ENCODE measurements around the gene FAM83C. TPM values are rescaled to one million over a fixed set of nuclear protein-coding genes. Genes with fewer than 3 reads are reported as not detected.

Gene FAM83C
- total RNA-seq, 1 donor from 2014 or later, result not detected

GRCh38 chr20:35243317-35243716, 48.9 kb downstream of the FAM83C start:
- Mint-ChIP-seq H3K27me3 (ENCODE audit: unreplicated experiment) (no peaks in the 10 kb centered on the region), H3K27ac (ENCODE audit: unreplicated experiment) (no peak overlapping the region), H3K4me1 (ENCODE audit: low read depth, unreplicated experiment) (peaks cover 1% of the 10 kb centered on the region), H3K4me3 (ENCODE audit: unreplicated experiment) (no peak overlapping the region), H3K9me3 (ENCODE audit: unreplicated experiment) (peaks cover 2% of the 10 kb centered on the region), H3K36me3 (ENCODE audit: unreplicated experiment) (no peaks in the 10 kb centered on the region)
- DNase-seq, result no peak
- no peak for TF ChIP-seq CTCF (IDR thresholded peaks at IDR 0.05; ENCODE audit: partially characterized antibody, unreplicated experiment)

GRCh38 chr20:35240811-35241293, 51.4 kb downstream of the FAM83C start:
- H3K27ac Mint-ChIP-seq (ENCODE audit: unreplicated experiment), result no peak overlapping the region
- no peak for TF ChIP-seq CTCF (IDR thresholded peaks at IDR 0.05; ENCODE audit: partially characterized antibody, unreplicated experiment)
- no peaks in the 10 kb centered on the region for H3K36me3 Mint-ChIP-seq (ENCODE audit: unreplicated experiment)
- no peak for DNase-seq
- H3K27me3 Mint-ChIP-seq (ENCODE audit: unreplicated experiment), result no peaks in the 10 kb centered on the region
- peaks cover 2% of the 10 kb centered on the region for H3K9me3 Mint-ChIP-seq (ENCODE audit: unreplicated experiment)
- H3K4me3 Mint-ChIP-seq (ENCODE audit: unreplicated experiment), result no peak overlapping the region
- peaks cover 1% of the 10 kb centered on the region for H3K4me1 Mint-ChIP-seq (ENCODE audit: low read depth, unreplicated experiment)

- Mint-ChIP-seq H3K27ac (ENCODE audit: unreplicated experiment) (no peak overlapping the region), H3K4me1 (ENCODE audit: low read depth, unreplicated experiment) (peaks cover 1% of the 10 kb centered on the region), H3K4me3 (ENCODE audit: unreplicated experiment) (no peak overlapping the region)
Observed at GRCh38 chr20:35240083-35240810, 52.0 kb downstream of the FAM83C start.

GRCh38 chr20:35238735-35239134, 53.5 kb downstream of the FAM83C start:
- Mint-ChIP-seq H3K4me3 (ENCODE audit: unreplicated experiment) (no peak overlapping the region), H3K4me1 (ENCODE audit: low read depth, unreplicated experiment) (peaks cover 1% of the 10 kb centered on the region), H3K27ac (ENCODE audit: unreplicated experiment) (no peak overlapping the region), H3K27me3 (ENCODE audit: unreplicated experiment) (no peaks in the 10 kb centered on the region), H3K36me3 (ENCODE audit: unreplicated experiment) (no peaks in the 10 kb centered on the region), H3K9me3 (ENCODE audit: unreplicated experiment) (peaks cover 2% of the 10 kb centered on the region)
- TF ChIP-seq CTCF (IDR thresholded peaks at IDR 0.05; ENCODE audit: partially characterized antibody, unreplicated experiment), result no peak
- DNase-seq, result no peak

More at GRCh38 chr20:35240083-35240810, 52.0 kb downstream of the FAM83C start:
- H3K9me3 Mint-ChIP-seq (ENCODE audit: unreplicated experiment), result peaks cover 2% of the 10 kb centered on the region
- H3K27me3 Mint-ChIP-seq (ENCODE audit: unreplicated experiment), result no peaks in the 10 kb centered on the region
- no peak for DNase-seq
- TF ChIP-seq CTCF (IDR thresholded peaks at IDR 0.05; ENCODE audit: partially characterized antibody, unreplicated experiment), result no peak
- no peaks in the 10 kb centered on the region for H3K36me3 Mint-ChIP-seq (ENCODE audit: unreplicated experiment)

- H3K4me3 Mint-ChIP-seq (ENCODE audit: unreplicated experiment), result no peak overlapping the region
- peaks cover 2% of the 10 kb centered on the region for H3K9me3 Mint-ChIP-seq (ENCODE audit: unreplicated experiment)
- no peak for TF ChIP-seq CTCF (IDR thresholded peaks at IDR 0.05; ENCODE audit: partially characterized antibody, unreplicated experiment)
- H3K27me3 Mint-ChIP-seq (ENCODE audit: unreplicated experiment), result no peaks in the 10 kb centered on the region
- no peaks in the 10 kb centered on the region for H3K36me3 Mint-ChIP-seq (ENCODE audit: unreplicated experiment)
- no peak overlapping the region for H3K27ac Mint-ChIP-seq (ENCODE audit: unreplicated experiment)
- DNase-seq, result no peak
- H3K4me1 Mint-ChIP-seq (ENCODE audit: low read depth, unreplicated experiment), result peaks cover 1% of the 10 kb centered on the region
Observed at GRCh38 chr20:35238170-35238569, 54.1 kb downstream of the FAM83C start.
